Measurements from ENCODE around the gene BIRC3. TPM values are rescaled to one million over a fixed set of nuclear protein-coding genes. Genes with fewer than 3 reads are reported as not detected.

The BIRC3 gene
- 1.2 TPM for polyA plus RNA-seq (2013, experiment 1 of 2; ENCODE audit: insufficient read length)
- 0.91 TPM for polyA plus RNA-seq (2013, experiment 2 of 2; ENCODE audit: insufficient read length)

GRCh38 chr11:102317099-102317767 is at the start of gene BIRC3:
Gene BIRC3, plus strand, starts transcription at chr11:102317484. Its CDS starts 7,026 bp downstream, at chr11:102324510.
- DNase-seq: peak; percentile 79

GRCh38 chr11:102267609-102268008 is 49.7 kb upstream of the BIRC3 start:
- peak; percentile 77 for DNase-seq

GRCh38 chr11:102268083-102268984 is 49.0 kb upstream of the BIRC3 start:
- peak; percentile 49 for DNase-seq

- DNase-seq: no peak
These were observed 48.3 kb upstream of the BIRC3 start for GRCh38 chr11:102268985-102269470.

GRCh38 chr11:102269927-102270326 is 47.4 kb upstream of the BIRC3 start:
- DNase-seq: peak; percentile 69

GRCh38 chr11:102272047-102272824 is 45.0 kb upstream of the BIRC3 start:
- no peak for DNase-seq

- DNase-seq: no peak
These were observed 42.7 kb upstream of the BIRC3 start for GRCh38 chr11:102274628-102275027.

- peak; percentile 33 for DNase-seq
These were observed 40.9 kb upstream of the BIRC3 start for GRCh38 chr11:102276362-102276761.

- DNase-seq: peak; percentile 68
These were observed 40.5 kb upstream of the BIRC3 start for GRCh38 chr11:102276783-102277182.

GRCh38 chr11:102279641-102280170 is 37.6 kb upstream of the BIRC3 start:
- DNase-seq: peak; percentile 76

GRCh38 chr11:102280245-102280833 is 36.9 kb upstream of the BIRC3 start:
- DNase-seq: no peak

- DNase-seq: no peak
These were observed 34.2 kb upstream of the BIRC3 start for GRCh38 chr11:102283116-102283485.

GRCh38 chr11:102284008-102284407 is 33.3 kb upstream of the BIRC3 start:
- DNase-seq: no peak

- no peak for DNase-seq
These were observed 31.0 kb upstream of the BIRC3 start for GRCh38 chr11:102286292-102286691.

GRCh38 chr11:102287964-102288724 is 29.1 kb upstream of the BIRC3 start:
- DNase-seq: peak; percentile 77

GRCh38 chr11:102288725-102289083 is 28.6 kb upstream of the BIRC3 start:
- DNase-seq: no peak

GRCh38 chr11:102289592-102289991 is 27.7 kb upstream of the BIRC3 start:
- no peak for DNase-seq

- no peak for DNase-seq
These were observed 25.5 kb upstream of the BIRC3 start for GRCh38 chr11:102291831-102292230.

GRCh38 chr11:102292933-102293332 is 24.4 kb upstream of the BIRC3 start:
- no peak for DNase-seq

GRCh38 chr11:102293873-102294601 is 23.2 kb upstream of the BIRC3 start:
- peak; percentile 54 for DNase-seq

- DNase-seq: no peak
These were observed 22.2 kb upstream of the BIRC3 start for GRCh38 chr11:102295045-102295444.

Data from fibroblast of skin of abdomen (primary cell).